Karpas-422 (cell line): ENCODE measurements around the gene CKMT1A. TPM values are rescaled to one million over a fixed set of nuclear protein-coding genes. Genes with fewer than 3 reads are reported as not detected.
"Not testable (repeated sequence)": the region's sequence is repeated elsewhere in the genome, so short reads cannot be mapped to it uniquely, and the experiment has no call there.

ENCODE experiments used
- DNase-seq: peaks from one replicate; pipeline ENCODE4 v3.0.0-alpha.2; 2015
- H2AFZ ChIP-seq: fragments of 200-600 bp; sonication (generic); 2 replicates; pipeline ENCODE4 v1.6.1; 2014; ENCODE audit warnings: antibody characterized with exemption, low read length, mixed read lengths
- H3K27ac ChIP-seq: fragments of 200-600 bp; sonication (generic); 2 replicates; pipeline ENCODE4 v1.5.1; 2014; ENCODE audit warnings: mild to moderate bottlenecking, low read length, moderate library complexity
- H3K27me3 ChIP-seq: fragments of 200-600 bp; sonication (generic); 2 replicates; pipeline ENCODE4 v1.6.1; 2014; ENCODE audit warnings: low read length, mixed read lengths
- H3K36me3 ChIP-seq: fragments of 200-600 bp; sonication (generic); 2 replicates; pipeline ENCODE4 v1.6.1; 2014; ENCODE audit warnings: low read length, mixed read lengths; ENCODE audit not compliant: insufficient read depth
- H3K4me1 ChIP-seq: fragments of 200-600 bp; sonication (generic); 2 replicates; pipeline ENCODE4 v1.6.1; 2014; ENCODE audit warnings: mild to moderate bottlenecking, low read length, mixed read lengths
- H3K4me2 ChIP-seq: fragments of 200-600 bp; sonication (generic); 2 replicates; pipeline ENCODE4 v1.6.1; 2014; ENCODE audit warnings: low read length, low read depth, mild to moderate bottlenecking; ENCODE audit not compliant: poor library complexity, severe bottlenecking
- H3K4me3 ChIP-seq: fragments of 200-600 bp; sonication (generic); 2 replicates; pipeline ENCODE4 v1.5.1; 2014; ENCODE audit warnings: mild to moderate bottlenecking, antibody characterized with exemption, low read length, mixed read lengths
- H3K79me2 ChIP-seq: fragments of 200-600 bp; sonication (generic); 2 replicates; pipeline ENCODE4 v1.6.1; 2014; ENCODE audit warnings: mild to moderate bottlenecking, low read length, mixed read lengths
- H3K9ac ChIP-seq: fragments of 200-600 bp; sonication (generic); 2 replicates; pipeline ENCODE4 v1.6.0; 2014; ENCODE audit warnings: low read length
- H3K9me2 ChIP-seq: fragments of 200-600 bp; sonication (generic), shearing (Covaris generic); replicated peaks from 2 replicates; pipeline ENCODE4 v1.6.0; 2014; ENCODE audit warnings: mild to moderate bottlenecking, low read length, moderate library complexity; ENCODE audit not compliant: insufficient read depth
- H3K9me3 ChIP-seq: fragments of 300-700, 200-600 bp; sonication (generic); 2 replicates; pipeline ENCODE4 v1.6.1; 2014; ENCODE audit warnings: low read length, mixed read lengths
- H4K20me1 ChIP-seq: fragments of 200-600 bp; sonication (generic); 2 replicates; pipeline ENCODE4 v1.6.1; 2014; ENCODE audit warnings: mild to moderate bottlenecking, antibody characterized with exemption, low read length, low read depth; ENCODE audit not compliant: insufficient read depth
- total RNA-seq: library from RNA; depleted of rRNA; stranded (reverse); fragments of >200 nt; shearing (Covaris generic); gene quantifications from 2 replicates; pipeline ENCODE4 v1.2.3, GENCODE V29; 2014; ENCODE audit warnings: low replicate concordance

The CKMT1A gene
- total RNA-seq, 1 experiment from 2014 or later: not detected

GRCh38 chr15:43689604-43690301 is 3.9 kb upstream of the CKMT1A start:
- not testable (repeated sequence) for H3K9me3 ChIP-seq, H3K27ac ChIP-seq, H3K9ac ChIP-seq, H3K4me1 ChIP-seq, H4K20me1 ChIP-seq, H2AFZ ChIP-seq, H3K9me2 ChIP-seq, H3K4me3 ChIP-seq, H3K4me2 ChIP-seq, H3K36me3 ChIP-seq, DNase-seq, H3K27me3 ChIP-seq, H3K79me2 ChIP-seq

DNA sequence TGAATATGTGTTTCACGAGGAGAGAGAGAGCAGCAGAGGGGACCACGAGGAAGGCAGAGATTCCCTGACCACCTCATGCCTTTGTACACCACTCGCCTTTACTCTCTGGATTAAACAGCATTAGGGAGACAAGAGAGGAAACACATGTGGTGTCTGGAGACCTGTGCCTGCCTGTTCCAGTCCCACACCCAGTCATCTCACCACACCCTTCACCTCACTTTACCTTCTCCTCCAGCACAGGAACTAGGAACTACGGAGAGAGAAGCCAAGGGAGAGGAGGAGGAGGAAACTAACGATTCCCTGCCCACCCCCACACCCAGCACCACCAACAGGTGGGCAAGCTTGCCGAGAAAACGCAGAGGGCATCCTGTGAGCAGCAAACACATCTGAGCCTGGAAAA is 980 bp upstream of the CKMT1A start:
- H3K27ac ChIP-seq, H3K36me3 ChIP-seq, DNase-seq, H3K4me2 ChIP-seq, H3K9ac ChIP-seq, H3K27me3 ChIP-seq, H3K9me3 ChIP-seq, H3K4me3 ChIP-seq, H3K4me1 ChIP-seq, H3K9me2 ChIP-seq, H3K79me2 ChIP-seq, H4K20me1 ChIP-seq, H2AFZ ChIP-seq: not testable (repeated sequence)

DNA sequence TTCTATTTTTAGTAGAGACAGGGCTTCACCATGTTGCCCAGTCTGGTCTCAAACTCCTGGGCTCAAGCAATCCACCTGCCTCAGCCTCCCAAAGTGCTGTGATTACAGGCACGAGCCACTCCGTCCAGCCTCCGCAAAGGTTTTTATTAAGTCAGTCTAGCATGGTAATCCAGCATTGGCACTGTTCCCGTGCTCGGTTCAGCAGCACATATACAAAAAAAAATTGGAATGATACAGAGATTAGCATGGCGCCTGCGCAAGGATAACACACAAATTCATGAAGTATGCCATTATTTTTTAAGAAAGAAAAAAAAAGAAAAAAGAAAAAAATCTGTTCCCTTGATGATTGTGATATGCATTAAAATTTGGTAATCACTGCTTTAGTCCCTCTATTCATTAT is 8.5 kb downstream of the CKMT1A start:
- no peak overlapping the region for H3K9ac ChIP-seq
- no peak overlapping the region for H2AFZ ChIP-seq
- no peak overlapping the region for H3K4me2 ChIP-seq
- no peaks in the 10 kb centered on the region for H3K79me2 ChIP-seq
- no peaks in the 10 kb centered on the region for H4K20me1 ChIP-seq
- no peak overlapping the region for H3K27ac ChIP-seq
- no peak overlapping the region for H3K4me3 ChIP-seq
- H3K9me2 ChIP-seq: no peaks in the 10 kb centered on the region
- H3K27me3 ChIP-seq: no peaks in the 10 kb centered on the region
- H3K36me3 ChIP-seq: no peaks in the 10 kb centered on the region
- no peaks in the 10 kb centered on the region for H3K9me3 ChIP-seq
- no peak for DNase-seq
- H3K4me1 ChIP-seq: no peaks in the 10 kb centered on the region

DNA sequence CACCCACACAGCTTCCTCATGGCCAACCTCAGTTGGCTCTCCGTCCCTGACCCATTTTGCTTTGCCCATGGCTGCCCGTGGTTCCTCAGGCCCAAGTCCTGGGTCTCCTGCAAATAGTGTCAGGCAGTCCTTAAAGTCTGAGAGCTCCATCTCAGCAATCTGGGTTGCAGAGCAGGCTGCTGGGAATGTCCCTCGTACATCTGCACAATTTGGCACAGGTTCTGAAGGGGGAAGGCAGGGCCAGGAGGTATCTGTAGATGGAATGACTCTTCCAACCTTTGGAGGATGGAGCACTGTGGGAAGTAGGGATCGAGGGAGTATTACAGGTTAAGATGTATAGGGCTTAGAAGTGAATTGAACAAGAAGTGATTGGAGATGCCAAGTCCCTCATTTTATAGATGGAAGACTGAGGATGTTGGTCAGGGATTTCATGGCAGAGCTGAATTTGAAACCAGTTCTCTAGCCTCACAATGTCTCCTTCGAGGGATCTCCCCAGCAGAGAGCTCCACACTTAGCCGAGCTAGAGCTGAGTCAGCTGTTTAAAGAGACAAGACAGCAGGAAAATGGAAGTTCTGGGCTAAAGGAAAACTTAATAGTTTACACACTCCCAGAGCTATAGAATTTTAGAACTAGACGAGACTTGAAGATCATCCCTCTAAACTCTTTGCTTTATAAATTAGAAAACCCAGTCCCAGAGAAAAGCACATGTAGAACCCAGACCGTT is 9.2 kb downstream of the CKMT1A start:
- Histone ChIP-seq H3K4me1 (no peaks in the 10 kb centered on the region), H3K4me2 (no peak overlapping the region), H3K79me2 (no peaks in the 10 kb centered on the region), H3K9me3 (no peaks in the 10 kb centered on the region), H3K36me3 (no peaks in the 10 kb centered on the region), H3K27me3 (no peaks in the 10 kb centered on the region), H3K27ac (no peak overlapping the region), H2AFZ (no peak overlapping the region), H3K4me3 (no peak overlapping the region), H3K9ac (no peak overlapping the region), H3K9me2 (no peaks in the 10 kb centered on the region), H4K20me1 (no peaks in the 10 kb centered on the region)
- peak; percentile 39 for DNase-seq

- not testable (repeated sequence) for H2AFZ ChIP-seq, H3K9me3 ChIP-seq, H3K9ac ChIP-seq, H3K79me2 ChIP-seq, H4K20me1 ChIP-seq, H3K9me2 ChIP-seq, H3K27ac ChIP-seq, H3K4me1 ChIP-seq, H3K36me3 ChIP-seq, H3K4me3 ChIP-seq, DNase-seq, H3K27me3 ChIP-seq, H3K4me2 ChIP-seq
These were observed 16.9 kb downstream of the CKMT1A start for GRCh38 chr15:43710431-43711131.

DNA sequence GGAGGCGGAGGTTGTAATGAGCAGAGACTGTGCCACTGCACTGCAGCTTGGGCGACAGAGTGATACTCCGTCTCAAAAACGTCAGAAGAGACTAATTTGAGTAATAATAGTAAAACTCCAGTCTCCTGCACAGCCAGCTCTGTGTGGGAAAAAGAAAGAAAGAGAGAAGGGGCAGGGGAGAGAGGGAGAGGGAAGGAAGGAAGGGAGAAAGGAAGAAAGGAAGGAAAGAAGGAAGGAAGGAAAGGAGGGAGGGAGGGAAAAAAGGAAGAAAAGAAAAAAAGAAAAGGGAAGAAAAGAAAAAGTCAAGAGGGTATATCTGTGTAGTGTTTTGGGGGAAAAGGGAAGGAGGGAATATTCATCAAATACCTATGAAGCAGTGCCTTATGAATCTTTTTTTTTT is 29.5 kb downstream of the CKMT1A start:
- Histone ChIP-seq H2AFZ (no peak overlapping the region), H3K36me3 (no peaks in the 10 kb centered on the region), H4K20me1 (no peaks in the 10 kb centered on the region), H3K9ac (no peak overlapping the region), H3K9me2 (no peaks in the 10 kb centered on the region), H3K4me1 (no peaks in the 10 kb centered on the region), H3K27me3 (no peaks in the 10 kb centered on the region), H3K9me3 (no peaks in the 10 kb centered on the region), H3K4me2 (no peak overlapping the region), H3K27ac (no peak overlapping the region), H3K4me3 (no peak overlapping the region), H3K79me2 (no peaks in the 10 kb centered on the region)
- peak; percentile 19 for DNase-seq

GRCh38 chr15:43726306-43726705 is 32.6 kb downstream of the CKMT1A start:
- H4K20me1 ChIP-seq, H3K27ac ChIP-seq, H2AFZ ChIP-seq, H3K27me3 ChIP-seq, H3K9me2 ChIP-seq, H3K4me1 ChIP-seq, H3K4me2 ChIP-seq, H3K79me2 ChIP-seq, H3K4me3 ChIP-seq, H3K9ac ChIP-seq, H3K9me3 ChIP-seq, H3K36me3 ChIP-seq: not testable (repeated sequence)
- peak; percentile 29 for DNase-seq

DNA sequence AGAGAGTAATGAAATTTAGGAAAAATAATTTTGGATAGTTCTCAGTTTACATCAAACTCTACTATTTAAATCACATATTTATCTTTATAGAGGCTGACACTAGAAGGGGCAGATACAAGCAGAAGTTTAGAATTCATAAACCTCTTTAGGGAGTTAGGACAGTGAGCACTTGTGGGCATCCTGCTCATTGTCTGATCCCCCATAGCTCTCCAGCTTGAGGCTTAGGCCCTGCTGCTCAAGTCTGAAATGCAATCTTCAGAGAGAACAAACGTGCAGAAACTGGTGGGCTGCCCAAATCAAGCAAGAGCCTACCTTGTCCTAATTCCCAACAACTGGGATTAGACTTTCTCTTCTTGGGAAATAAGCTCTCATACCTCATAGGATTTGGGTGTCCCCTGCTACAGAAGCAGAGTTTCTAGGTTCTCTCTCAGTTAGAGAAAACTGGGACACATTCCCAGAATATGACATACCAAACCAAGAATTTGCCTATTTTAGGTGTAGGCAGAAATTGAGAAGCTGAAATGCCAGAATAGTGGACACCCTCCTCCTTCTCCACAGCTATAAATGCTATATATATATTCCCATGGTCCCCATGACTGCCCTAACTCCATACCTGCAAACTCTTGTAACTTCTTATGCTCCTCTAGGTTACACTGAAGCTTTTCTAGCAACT is 34.5 kb downstream of the CKMT1A start:
- not testable (repeated sequence) for H3K79me2 ChIP-seq, H3K4me2 ChIP-seq, H3K9me3 ChIP-seq, H3K27me3 ChIP-seq, H2AFZ ChIP-seq, H3K27ac ChIP-seq, H4K20me1 ChIP-seq, H3K4me1 ChIP-seq, H3K36me3 ChIP-seq, H3K9me2 ChIP-seq, H3K4me3 ChIP-seq, H3K9ac ChIP-seq
- DNase-seq: peak; percentile 33
